ENCODE data around the gene NRBP1. TPM values are rescaled to one million over a fixed set of nuclear protein-coding genes. Genes with fewer than 3 reads are reported as not detected.
A peak's percentile ranks its signal among the peaks of the same experiment; 100 is the strongest.

Gene NRBP1
- total and polyA plus RNA-seq, 11 donors: 27.8 to 114 (median 62.8) TPM

DNA sequence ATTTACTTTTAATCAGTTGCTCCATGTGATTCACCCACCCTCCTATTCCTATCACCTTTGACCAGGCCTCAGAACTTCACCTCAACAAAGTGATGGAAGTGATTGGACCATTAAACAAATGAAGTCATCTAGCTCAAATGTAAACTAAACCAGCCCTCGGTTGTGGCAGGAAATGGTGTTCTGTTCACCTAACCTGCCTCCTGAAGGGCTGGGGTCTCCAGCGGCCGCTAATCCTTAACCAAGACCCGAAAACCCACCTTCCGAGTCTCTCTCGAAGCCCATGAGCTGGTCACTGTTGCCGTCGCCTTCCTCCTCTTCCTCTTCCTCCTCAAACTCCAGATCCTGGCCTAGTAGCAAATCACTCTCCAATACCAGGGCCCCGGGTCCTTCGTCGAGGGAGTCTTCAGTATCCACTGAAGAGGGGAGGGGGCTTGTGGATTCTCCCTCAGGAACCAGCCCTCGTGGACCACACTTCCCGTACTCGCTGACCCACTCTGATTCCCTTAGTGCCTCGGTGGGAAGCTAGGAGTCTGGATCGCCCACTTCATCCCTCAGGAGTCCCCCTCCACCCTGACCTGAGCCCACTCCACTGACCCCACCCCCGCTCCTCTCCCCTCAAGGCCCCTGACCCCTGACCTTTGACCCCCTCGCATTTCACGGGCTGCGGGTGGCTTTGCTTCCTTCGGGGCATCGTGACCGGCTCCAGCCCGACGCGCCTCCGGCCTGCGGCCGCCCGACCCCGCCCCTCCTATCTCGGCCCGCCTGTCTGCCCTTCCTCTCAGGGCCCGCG is 48.4 kb upstream of the NRBP1 start:
- H3K4me1 ChIP-seq: peaks cover 0 to 36% (median 16%) of the 10 kb centered on the region in 12 donors
- H3K27ac ChIP-seq: peak overlapping the region; percentile 53 to 96 (median 89)
- H3K27me3 ChIP-seq: no peaks in the 10 kb centered on the region
- H3K36me3 ChIP-seq: peaks cover 3 to 77% (median 68%) of the 10 kb centered on the region in 9 donors
- H3K9me3 ChIP-seq: no peaks in the 10 kb centered on the region
- intact Hi-C loops (cut with DNase I): loop anchor here in 1 of 10 donors (1.0 kb wide), 1 partner anchor 10 kb away; the partner anchor contains the start of genes EIF2B4 and SNX17
- 0 to 1% (median 0%) methylated on average over 20 to 35 of the region's 35 CpGs for WGBS, 4 donors
- H3K4me3 ChIP-seq: peak overlapping the region; percentile 32 to 82 (median 73)
- peak; percentile 77 to 89 (median 83) for DNase-seq
- TF ChIP-seq, protein P1, sequence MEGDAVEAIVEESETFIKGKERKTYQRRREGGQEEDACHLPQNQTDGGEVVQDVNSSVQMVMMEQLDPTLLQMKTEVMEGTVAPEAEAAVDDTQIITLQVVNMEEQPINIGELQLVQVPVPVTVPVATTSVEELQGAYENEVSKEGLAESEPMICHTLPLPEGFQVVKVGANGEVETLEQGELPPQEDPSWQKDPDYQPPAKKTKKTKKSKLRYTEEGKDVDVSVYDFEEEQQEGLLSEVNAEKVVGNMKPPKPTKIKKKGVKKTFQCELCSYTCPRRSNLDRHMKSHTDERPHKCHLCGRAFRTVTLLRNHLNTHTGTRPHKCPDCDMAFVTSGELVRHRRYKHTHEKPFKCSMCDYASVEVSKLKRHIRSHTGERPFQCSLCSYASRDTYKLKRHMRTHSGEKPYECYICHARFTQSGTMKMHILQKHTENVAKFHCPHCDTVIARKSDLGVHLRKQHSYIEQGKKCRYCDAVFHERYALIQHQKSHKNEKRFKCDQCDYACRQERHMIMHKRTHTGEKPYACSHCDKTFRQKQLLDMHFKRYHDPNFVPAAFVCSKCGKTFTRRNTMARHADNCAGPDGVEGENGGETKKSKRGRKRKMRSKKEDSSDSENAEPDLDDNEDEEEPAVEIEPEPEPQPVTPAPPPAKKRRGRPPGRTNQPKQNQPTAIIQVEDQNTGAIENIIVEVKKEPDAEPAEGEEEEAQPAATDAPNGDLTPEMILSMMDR (IDR thresholded peaks at IDR 0.05): no peak
- no peak for TF ChIP-seq POLR2A (IDR thresholded peaks at IDR 0.05)
- ATAC-seq: peak in 2 of 4 donors; percentile 12 to 15

DNA sequence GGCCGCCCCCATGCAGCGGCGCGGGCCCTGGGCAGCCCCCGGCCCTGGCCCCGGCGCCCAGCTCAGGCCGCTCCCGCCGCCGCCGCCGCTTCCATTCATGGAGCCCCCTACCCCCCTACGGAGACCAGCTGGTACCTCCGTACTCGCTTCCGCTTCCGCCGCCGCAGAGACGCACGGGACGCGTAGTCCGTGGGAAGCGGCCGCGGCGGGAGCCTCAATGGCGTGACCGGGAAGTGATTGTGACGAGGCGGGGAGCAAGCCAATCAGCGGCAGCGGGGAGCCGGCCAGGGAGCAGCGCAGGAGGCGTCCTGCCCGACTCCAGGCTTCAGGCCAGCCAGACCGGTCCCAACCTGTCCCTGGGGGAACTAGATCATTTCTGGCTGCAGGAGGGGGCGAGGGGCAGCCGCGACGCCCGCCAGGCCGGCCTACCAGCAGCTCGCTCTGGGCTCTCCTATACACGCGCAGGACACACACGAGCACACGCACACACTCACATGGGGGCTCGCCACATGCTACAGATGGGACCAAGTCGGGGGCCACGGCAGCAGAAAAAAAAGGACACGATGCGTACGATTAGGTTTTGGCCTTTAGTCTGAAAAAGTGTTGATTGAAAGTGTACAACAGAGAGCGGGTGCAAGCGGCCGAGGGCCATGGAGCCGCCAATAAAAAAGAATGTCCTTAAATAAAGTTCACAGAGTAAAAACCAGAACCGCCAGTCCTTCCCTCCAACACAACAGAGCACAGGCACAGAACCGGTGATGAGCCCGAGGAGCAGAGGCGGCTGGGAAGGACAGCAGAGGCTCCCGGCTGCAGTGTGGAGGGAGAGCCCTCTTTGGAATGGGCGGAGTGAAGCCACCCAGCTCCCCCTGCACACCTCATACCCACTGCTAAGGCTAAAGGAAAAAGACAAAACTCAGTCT is 47.5 kb upstream of the NRBP1 start, which contains the start of gene ZNF513:
ZNF513 (minus strand) TSS at position 109 of the 920 bp plus-strand sequence. CDS start 208 bp downstream, outside the sequence.
- H3K4me3 ChIP-seq: peak within 1 kb of the TSS; percentile 32 to 82 (median 73)
- WGBS, 4 donors: 11 to 24% (median 18%) methylated on average over 37 to 67 of the region's 67 CpGs
- DNase-seq (peak; percentile 97 to 99 (median 98)), ATAC-seq (peak; percentile 90 to 97 (median 91))
- H3K9me3 ChIP-seq: no peaks in the 10 kb centered on the region
- intact Hi-C loops (cut with DNase I): loop anchor here in 1 of 10 donors (1.0 kb wide), 1 partner anchor 11 kb away; the partner anchor contains the start of genes EIF2B4 and SNX17
- peak within 1 kb of the TSS; percentile 79 to 96 (median 89) for H3K27ac ChIP-seq
- peaks cover 3 to 77% (median 67%) of the 10 kb centered on the region in 9 donors for H3K36me3 ChIP-seq
- H3K4me1 ChIP-seq: peaks cover 0 to 36% (median 16%) of the 10 kb centered on the region in 12 donors
- no peaks in the 10 kb centered on the region for H3K27me3 ChIP-seq
- TF ChIP-seq, protein P1 (IDR thresholded peaks at IDR 0.05): no peak
- peak in 1 of 2 donors; percentile 69 for TF ChIP-seq POLR2A (IDR thresholded peaks at IDR 0.05)

DNA sequence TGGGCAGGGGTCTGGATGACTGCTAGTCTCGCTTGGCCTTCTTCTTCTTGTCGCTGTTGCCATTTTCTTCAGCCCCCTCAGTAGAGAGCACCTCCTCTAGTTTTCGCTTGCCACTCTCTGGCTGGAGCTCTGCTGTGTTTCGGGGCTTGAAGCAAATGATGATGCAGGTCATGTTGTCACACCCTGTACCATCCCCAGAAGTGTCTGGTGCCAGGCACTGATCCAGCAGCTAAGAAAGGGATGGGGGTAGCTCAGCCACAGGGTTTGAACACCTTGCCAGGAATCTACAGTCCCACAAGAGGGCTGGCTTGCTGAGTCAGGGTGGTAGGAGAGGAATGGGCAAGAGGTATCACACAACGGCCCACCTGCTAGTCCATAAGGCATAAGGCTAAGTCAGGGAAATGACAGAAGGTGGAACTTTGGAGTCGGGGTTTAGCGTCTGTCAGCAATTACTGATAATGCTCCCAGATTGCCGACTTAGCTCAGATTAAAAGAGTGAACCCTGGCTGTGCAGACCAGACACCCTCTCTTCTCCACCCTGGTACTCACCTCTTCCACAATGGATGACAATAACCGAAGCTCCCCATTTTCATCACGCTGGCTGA is 46.8 kb upstream of the NRBP1 start:
- TF ChIP-seq, protein P1 (IDR thresholded peaks at IDR 0.05): no peak
- no peak for TF ChIP-seq POLR2A (IDR thresholded peaks at IDR 0.05)
- DNase-seq (no peak), ATAC-seq (no peak)
- Histone ChIP-seq H3K4me3 (peak overlapping the region in 6 of 12 donors; percentile 68 to 79 (median 73)), H3K36me3 (peaks cover 3 to 75% (median 65%) of the 10 kb centered on the region in 9 donors), H3K9me3 (no peaks in the 10 kb centered on the region), H3K27me3 (no peaks in the 10 kb centered on the region), H3K4me1 (peaks cover 0 to 36% (median 16%) of the 10 kb centered on the region in 12 donors), H3K27ac (peak overlapping the region in 10 of 12 donors; percentile 84 to 96 (median 90))
- 86 to 91% (median 90%) methylated on average over 10 of the region's 10 CpGs for whole genome bisulfite sequencing, 4 donors
- intact Hi-C loops (cut with DNase I): no loop called here
